Measurements from ENCODE around the gene PFDN6.

Gene PFDN6

GRCh38 chr6:33318426-33319073 lies 29.1 kb downstream of the PFDN6 start:
- no peak for DNase-seq

- no peak for DNase-seq
Measured at GRCh38 chr6:33319939-33320314, 30.5 kb downstream of the PFDN6 start.

- no peak for DNase-seq
Measured at GRCh38 chr6:33320315-33321181, 31.1 kb downstream of the PFDN6 start.

GRCh38 chr6:33321227-33321626 lies 31.8 kb downstream of the PFDN6 start:
- DNase-seq = no peak

- DNase-seq = peak; percentile 72
Measured at GRCh38 chr6:33323623-33323948, 34.2 kb downstream of the PFDN6 start.

GRCh38 chr6:33324125-33324524 lies 34.7 kb downstream of the PFDN6 start:
- DNase-seq = no peak

- DNase-seq = no peak
Measured at GRCh38 chr6:33329058-33329457, 39.7 kb downstream of the PFDN6 start.

- DNase-seq = no peak
Measured at GRCh38 chr6:33330736-33331135, 41.3 kb downstream of the PFDN6 start.

- no peak for DNase-seq
Measured at GRCh38 chr6:33333666-33334065, 44.3 kb downstream of the PFDN6 start.

GRCh38 chr6:33335916-33336315 lies 46.5 kb downstream of the PFDN6 start:
- DNase-seq = no peak

- DNase-seq = no peak
Measured at GRCh38 chr6:33336495-33336894, 47.1 kb downstream of the PFDN6 start.

- no peak for DNase-seq
Measured at GRCh38 chr6:33339193-33339592, 49.8 kb downstream of the PFDN6 start.
